ENCODE data around the gene DTNBP1. TPM values are rescaled to one million over a fixed set of nuclear protein-coding genes. Genes with fewer than 3 reads are reported as not detected.

DTNBP1 gene
- total RNA-seq, 1 experiment from 2014 or later, result 12.8 TPM

DNA sequence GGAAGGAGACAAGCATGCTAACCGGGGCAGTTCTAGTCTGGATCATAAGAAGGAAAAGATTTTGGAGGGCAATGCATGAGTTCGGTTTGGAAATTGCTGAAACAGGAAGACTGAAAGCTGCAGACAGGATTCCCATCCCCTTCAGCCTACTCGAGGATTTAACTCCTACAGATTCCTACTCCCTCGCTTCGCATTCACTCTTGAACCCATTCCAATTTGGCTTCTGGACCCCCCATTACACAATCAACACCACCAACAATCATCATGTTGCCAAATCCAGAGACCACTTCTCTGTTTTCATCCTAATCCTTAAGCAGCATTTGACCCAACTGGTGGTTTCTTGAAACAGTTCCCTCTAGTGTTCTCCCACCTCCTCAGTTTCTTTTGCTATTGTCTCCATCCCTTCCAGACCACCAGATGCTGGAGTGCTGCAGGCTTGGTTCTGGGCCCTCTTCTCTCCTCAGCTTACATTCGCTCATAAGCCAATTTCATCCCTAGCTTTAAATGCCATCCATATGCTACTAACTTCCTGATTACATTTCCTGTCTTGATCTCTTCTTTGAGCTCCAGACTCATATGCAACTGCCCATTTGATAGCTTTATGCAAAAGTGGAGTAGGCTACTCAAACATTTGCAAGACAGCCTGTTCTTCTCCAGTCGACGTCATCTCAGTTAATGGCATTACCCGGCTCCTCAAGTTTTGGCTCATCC, 66.5 kb downstream of the DTNBP1 start:
- TF ChIP-seq, protein P1, sequence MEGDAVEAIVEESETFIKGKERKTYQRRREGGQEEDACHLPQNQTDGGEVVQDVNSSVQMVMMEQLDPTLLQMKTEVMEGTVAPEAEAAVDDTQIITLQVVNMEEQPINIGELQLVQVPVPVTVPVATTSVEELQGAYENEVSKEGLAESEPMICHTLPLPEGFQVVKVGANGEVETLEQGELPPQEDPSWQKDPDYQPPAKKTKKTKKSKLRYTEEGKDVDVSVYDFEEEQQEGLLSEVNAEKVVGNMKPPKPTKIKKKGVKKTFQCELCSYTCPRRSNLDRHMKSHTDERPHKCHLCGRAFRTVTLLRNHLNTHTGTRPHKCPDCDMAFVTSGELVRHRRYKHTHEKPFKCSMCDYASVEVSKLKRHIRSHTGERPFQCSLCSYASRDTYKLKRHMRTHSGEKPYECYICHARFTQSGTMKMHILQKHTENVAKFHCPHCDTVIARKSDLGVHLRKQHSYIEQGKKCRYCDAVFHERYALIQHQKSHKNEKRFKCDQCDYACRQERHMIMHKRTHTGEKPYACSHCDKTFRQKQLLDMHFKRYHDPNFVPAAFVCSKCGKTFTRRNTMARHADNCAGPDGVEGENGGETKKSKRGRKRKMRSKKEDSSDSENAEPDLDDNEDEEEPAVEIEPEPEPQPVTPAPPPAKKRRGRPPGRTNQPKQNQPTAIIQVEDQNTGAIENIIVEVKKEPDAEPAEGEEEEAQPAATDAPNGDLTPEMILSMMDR (IDR thresholded peaks at IDR 0.05; ENCODE audit: unreplicated experiment), result no peak
- H3K27ac Mint-ChIP-seq (ENCODE audit: unreplicated experiment), result no peak overlapping the region
- BruUV-seq (replicated peaks), result no TSS peak
- H3K4me1 Mint-ChIP-seq (ENCODE audit: low read depth, unreplicated experiment), result peaks cover 6% of the 10 kb centered on the region
- CTCF ChIA-PET, result no interaction called here
- H3K9me3 Mint-ChIP-seq (ENCODE audit: low read depth, unreplicated experiment), result no peaks in the 10 kb centered on the region
- no peaks in the 10 kb centered on the region for H3K27me3 Mint-ChIP-seq (ENCODE audit: unreplicated experiment)
- no peak for DNase-seq
- no peak overlapping the region for H3K4me3 Mint-ChIP-seq (ENCODE audit: low read depth, unreplicated experiment)
- no peaks in the 10 kb centered on the region for H3K36me3 Mint-ChIP-seq (ENCODE audit: insufficient read depth, unreplicated experiment)
- intact Hi-C loops (cut with micrococcal nuclease; ENCODE audit: unreplicated experiment), result no loop called here

DNA sequence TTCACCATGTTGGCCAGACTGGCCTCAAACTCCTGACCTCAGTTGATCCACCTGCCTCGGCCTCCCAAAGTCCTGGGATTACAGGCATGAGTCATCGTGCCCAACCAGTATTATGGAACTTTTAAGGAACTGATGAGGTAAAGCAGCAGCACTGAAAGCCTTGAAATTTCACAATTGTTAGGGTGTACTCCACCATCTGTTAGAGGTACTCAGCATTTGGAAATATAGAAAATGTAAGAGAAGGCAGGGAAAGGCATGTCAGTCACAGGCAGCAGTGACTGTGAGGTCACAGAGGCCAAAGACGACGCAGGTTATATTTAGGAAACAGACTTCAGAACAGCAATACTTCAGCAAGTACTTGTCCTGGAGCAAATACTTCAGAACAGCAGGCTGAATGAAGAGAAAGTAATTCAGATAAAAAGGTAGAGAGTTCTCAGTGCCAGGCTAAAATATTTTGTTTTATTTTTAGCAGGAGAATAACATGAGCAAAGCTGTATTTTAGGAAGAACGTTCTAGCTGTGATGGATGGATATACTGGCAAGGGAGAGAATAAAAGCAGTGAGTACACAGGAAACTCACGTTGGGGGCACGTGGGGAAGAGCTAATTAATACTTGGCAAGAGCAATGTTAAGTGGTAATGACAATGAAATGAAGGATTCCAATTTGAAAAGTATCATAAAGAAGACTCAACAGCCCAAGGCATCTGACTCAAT, 67.2 kb downstream of the DTNBP1 start:
- H3K4me3 Mint-ChIP-seq (ENCODE audit: low read depth, unreplicated experiment), result no peak overlapping the region
- intact Hi-C loops (cut with micrococcal nuclease; ENCODE audit: unreplicated experiment), result no loop called here

DNA sequence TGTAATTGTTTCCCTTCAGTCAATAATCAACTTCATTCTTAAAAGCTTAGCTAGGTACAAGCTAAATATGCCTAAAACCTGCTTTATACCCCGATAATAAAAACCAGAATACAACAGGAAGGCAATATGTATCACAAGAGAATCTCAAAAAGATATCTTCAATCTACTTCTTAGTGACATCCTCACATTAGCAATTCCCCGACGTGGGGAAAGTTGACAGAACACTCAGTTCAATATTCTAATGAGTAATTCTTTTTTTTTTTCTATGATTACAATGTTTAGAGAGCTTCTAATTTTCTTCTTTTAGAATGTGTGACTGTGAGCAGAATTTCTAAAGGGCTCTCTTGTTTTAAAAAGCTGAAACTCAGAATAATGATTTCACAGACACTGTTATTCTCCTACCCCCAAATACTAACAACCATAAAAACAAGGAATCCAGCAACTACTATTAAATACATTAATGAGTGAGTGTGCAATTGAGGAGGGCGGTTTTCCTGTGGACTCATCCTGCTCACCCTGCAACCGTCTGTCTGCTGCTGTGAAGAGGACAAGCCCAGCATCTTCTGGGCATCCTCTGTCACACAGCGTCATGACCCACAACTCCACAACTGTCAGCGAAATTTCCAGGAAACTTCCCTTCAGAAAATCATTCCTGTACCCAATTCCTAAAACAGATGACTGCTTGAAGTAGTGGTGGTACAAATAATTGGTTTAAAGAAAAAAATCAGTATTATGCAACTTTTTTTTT, 68.1 kb downstream of the DTNBP1 start:
- H3K27ac Mint-ChIP-seq (ENCODE audit: unreplicated experiment), result no peak overlapping the region
- intact Hi-C loops (cut with micrococcal nuclease; ENCODE audit: unreplicated experiment), result no loop called here
- CTCF ChIA-PET, result no interaction called here
- H3K4me1 Mint-ChIP-seq (ENCODE audit: low read depth, unreplicated experiment), result peaks cover 6% of the 10 kb centered on the region
- BruUV-seq (replicated peaks), result no TSS peak
- no peaks in the 10 kb centered on the region for H3K9me3 Mint-ChIP-seq (ENCODE audit: low read depth, unreplicated experiment)
- H3K36me3 Mint-ChIP-seq (ENCODE audit: insufficient read depth, unreplicated experiment), result no peaks in the 10 kb centered on the region
- no peak overlapping the region for H3K4me3 Mint-ChIP-seq (ENCODE audit: low read depth, unreplicated experiment)
- H3K27me3 Mint-ChIP-seq (ENCODE audit: unreplicated experiment), result no peaks in the 10 kb centered on the region
- TF ChIP-seq, protein P1 (IDR thresholded peaks at IDR 0.05; ENCODE audit: unreplicated experiment), result no peak
- no peak for DNase-seq

More for the DNA sequence above, 67.2 kb downstream of the DTNBP1 start:
- Mint-ChIP-seq H3K27ac (ENCODE audit: unreplicated experiment) (no peak overlapping the region), H3K9me3 (ENCODE audit: low read depth, unreplicated experiment) (no peaks in the 10 kb centered on the region), H3K36me3 (ENCODE audit: insufficient read depth, unreplicated experiment) (no peaks in the 10 kb centered on the region), H3K4me1 (ENCODE audit: low read depth, unreplicated experiment) (peaks cover 6% of the 10 kb centered on the region), H3K27me3 (ENCODE audit: unreplicated experiment) (no peaks in the 10 kb centered on the region)
- BruUV-seq (replicated peaks), result no TSS peak
- TF ChIP-seq, protein P1 (IDR thresholded peaks at IDR 0.05; ENCODE audit: unreplicated experiment), result no peak
- CTCF ChIA-PET, result no interaction called here
- no peak for DNase-seq

DNA sequence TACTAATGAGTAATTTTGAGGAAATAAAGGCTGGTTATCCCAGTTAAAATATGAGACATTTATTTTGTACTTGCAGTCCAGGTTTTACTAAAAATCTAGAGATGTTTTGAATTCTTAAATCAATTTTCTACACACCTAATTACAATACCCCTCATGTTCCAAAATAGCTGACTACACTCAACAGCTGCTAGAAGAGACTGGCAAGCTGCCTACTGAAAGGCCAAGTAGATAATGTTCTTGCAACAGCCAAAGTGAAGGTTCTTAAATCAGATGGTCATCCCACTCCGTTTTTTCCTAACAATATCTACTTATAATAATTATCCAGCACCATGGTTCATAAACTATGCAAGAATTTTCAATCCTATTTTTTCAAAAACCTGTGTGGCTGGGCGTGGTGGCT, 69.0 kb downstream of the DTNBP1 start:
- TF ChIP-seq, protein P1 (IDR thresholded peaks at IDR 0.05; ENCODE audit: unreplicated experiment), result no peak

More for the DNA sequence above, 69.0 kb downstream of the DTNBP1 start:
- no peak overlapping the region for H3K27ac Mint-ChIP-seq (ENCODE audit: unreplicated experiment)
- no TSS peak for BruUV-seq (replicated peaks)
- no peaks in the 10 kb centered on the region for H3K36me3 Mint-ChIP-seq (ENCODE audit: insufficient read depth, unreplicated experiment)
- no peak overlapping the region for H3K4me3 Mint-ChIP-seq (ENCODE audit: low read depth, unreplicated experiment)
- CTCF ChIA-PET, result no interaction called here
- no peaks in the 10 kb centered on the region for H3K27me3 Mint-ChIP-seq (ENCODE audit: unreplicated experiment)
- peaks cover 6% of the 10 kb centered on the region for H3K4me1 Mint-ChIP-seq (ENCODE audit: low read depth, unreplicated experiment)
- no peaks in the 10 kb centered on the region for H3K9me3 Mint-ChIP-seq (ENCODE audit: low read depth, unreplicated experiment)
- no peak for DNase-seq
- intact Hi-C loops (cut with micrococcal nuclease; ENCODE audit: unreplicated experiment), result no loop called here
